HTERT RPE-1 (cell line): ENCODE measurements around the gene NRXN3.

Source experiments
- in situ Hi-C: fragments of 300-500 bp; cut with MboI; formaldehyde crosslinking; loops from 4 replicates; pipeline ENCODE4 v1.14.3; 2020; ENCODE audit warnings: low sequenced_read_pairs

Gene NRXN3

DNA sequence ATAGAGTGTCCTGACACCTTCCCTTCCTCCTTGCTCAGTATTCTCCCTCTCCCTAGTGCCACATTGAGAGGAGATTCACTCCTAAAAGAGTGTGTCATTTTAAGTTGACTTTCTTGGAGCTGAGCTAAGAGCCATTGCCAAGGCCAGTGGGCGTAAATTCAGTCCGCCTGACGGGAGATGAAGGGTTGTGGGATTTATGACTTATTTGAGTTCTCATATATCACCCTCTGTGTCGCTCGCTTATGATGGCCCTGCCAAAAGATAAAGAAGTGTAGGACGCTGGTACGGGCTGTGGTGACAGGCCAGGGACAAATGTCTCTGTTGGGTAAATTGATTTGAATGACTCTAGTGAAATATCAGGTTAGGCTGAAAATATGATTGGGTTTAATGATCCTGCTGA is 867.4 kb downstream of the NRXN3 start:
- in situ Hi-C loops = no loop called here

DNA sequence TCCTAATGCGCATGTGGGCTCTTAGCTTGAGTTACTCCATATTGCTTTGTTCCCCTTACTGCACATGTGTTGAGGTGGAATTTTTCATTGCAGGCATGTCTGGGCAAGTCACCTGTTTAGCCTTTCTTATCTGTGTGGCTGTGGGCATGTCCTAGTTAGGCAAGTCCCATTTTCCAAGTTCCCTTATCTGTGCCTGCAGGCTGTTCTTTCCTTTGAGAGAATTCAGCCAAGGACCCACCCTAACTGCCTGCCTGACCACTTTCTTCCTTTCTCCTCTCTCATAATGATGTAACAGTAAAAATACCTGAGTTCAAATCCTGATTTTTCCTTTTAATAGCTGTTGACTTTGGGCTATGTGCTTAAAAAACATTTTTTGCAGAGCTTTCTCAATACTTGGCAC is 870.6 kb downstream of the NRXN3 start:
- in situ Hi-C loops = no loop called here

DNA sequence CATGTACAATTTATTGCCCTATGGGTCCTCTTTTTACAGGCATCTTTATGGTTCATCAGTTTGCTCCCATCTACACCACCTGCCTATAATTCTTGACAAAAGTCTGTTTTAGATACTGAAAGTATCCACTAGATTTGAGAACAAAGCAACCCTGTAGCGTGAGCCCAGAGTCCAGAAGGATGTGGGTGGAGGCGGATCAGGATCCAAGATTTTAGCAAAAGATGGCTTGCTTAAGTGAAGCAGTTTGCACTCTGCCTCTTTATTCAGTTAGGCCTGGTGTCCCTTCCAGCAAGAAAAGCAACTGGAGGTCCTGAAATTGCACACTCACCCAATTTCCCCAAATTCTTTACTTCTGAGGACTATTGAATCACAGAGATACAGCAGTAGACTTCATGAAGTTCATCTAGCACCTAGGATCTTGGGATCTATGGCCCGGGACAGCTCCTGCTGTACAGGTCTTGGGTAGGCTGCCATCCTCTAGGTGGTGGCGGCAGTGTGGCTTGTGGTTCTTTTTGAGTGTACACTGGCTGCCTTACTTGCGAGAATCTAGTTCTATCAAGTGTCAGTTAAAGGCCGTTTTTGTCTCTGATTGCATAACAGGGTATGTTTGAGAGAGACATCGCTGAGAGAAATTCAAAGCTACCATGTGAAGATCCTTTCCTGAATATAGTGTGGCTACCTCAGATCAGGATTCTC is 873.2 kb downstream of the NRXN3 start:
- in situ Hi-C loops = no loop called here

DNA sequence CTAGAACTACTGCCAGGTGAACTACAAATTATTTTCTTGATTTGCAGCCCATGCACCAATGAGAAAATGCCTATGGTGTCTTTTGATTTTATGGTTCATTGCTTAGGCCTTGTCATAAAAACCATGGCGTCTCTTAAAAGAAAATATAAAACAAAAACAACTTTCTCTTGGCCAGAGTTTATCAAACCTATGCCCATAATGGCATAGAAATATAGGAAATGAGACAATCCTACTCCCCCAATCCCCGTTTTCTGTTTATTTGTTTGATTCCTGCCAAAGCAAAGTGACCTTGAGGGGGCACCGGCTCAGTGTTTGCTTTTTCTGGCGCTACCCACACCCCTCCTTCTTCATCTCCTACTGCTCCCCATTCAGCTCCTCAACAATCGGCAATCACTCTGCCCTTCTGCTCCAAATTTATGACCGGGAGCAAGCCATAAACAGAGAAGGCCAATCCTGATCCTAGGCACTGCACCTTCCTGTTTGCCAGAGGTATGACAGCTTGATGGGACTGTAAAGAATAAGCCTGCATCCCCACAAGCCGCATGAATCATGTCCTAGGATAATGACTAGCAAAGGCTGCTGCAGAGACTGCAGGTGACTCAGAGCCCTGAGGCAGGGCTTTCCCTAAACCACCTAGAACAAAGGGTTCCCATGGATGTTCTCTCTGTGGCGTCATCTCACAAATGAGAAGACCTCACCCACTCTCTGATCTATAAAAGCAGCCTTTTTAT is 874.9 kb downstream of the NRXN3 start:
- in situ Hi-C loops = no loop called here

DNA sequence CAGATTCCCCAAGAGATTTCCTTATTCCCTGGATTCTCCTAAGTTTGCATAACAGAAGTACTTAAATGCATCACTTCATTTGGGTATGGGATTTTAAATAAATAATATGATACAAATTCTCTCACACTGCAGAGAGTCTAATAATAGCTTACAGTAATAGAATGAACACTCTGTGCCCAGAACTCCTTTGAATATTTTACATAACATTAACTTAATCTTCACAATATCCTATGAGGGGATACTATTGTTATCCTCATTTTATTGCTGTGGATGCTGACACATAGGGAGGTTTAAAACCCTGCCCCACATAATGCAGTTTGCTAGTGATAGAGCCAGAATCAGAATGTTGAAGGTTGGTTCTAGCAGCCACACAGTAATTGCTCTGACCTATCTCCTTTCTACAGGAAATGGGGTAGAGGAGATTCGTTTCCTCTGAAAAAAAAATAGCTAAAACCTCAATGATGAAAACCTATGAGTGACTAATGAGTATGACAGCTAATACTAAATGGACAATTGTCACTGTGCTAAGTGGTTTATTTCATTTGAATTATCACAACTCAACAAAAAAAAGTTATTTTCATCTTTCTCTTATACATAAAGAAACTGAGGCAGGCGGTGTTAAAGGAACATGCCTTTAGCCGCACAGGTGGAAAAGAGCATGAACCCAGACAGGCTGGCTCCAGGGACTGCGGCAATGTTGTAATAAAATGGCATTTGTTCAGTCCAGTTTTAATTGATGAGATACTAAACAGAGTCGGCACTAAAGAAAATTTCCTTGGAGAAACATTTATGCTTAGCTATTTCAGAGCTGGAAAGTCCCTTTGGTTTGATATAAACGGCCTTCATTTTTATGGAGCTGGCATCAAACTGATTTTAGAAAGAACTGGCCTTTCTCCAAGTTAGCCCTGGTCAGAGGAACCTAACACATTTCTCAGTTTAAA is 880.9 kb downstream of the NRXN3 start:
- in situ Hi-C loops = no loop called here

DNA sequence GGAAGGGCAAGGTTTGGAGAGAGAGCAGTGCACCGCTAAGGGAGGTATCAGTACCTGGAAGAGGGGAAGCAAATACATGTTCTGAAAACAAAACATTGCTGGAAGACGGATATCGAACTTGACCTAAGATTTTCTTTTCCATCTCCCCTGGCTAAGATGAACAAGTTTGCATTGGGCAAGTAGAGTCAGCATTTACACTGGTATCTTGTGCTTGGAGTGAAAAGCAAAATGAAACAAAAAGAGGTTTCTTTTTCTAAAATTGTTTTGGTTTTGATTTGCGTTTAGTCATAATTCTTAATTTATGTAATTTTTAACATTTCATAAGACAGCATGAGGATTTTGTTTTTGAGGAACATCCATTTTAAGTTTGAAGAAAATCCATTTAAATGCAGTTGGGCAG is 881.6 kb downstream of the NRXN3 start:
- in situ Hi-C loops = no loop called here

DNA sequence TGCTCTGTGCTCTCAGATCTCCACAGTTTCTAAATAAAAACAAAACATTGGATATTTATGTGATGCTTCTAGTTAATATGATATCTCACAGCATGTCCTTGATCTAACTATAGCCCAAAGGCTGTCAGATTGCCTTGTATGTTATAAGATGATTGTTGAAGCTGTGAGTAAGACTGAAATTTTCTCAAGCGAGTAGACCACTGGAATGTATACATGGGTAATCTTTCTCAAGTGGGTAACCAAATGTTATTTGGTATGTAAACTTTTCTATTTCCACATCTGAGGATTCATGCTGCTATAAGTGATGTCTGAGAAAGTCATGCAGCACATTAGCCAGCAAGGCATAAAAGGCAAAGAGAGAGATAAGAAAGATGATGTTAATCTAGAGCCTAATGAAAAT is 886.7 kb downstream of the NRXN3 start:
- in situ Hi-C loops = no loop called here

DNA sequence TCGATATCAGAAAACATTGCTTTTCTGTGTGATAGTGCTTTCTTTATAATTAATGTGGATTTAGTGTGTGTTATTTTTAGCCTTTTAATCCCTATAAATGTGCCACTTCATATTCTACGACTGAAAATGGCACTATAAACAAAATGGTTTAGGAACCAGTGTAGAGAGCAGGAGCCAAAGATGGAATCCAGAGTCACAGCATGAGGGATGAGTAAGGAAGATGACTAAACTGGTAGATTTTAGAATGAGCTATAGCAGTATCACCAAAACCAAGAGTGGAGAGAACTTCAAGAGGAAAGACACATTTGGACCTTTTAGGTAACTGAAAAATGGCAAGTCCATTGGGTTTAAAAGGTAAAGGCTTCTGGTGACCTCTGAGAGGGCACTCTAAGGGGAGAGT is 887.2 kb downstream of the NRXN3 start:
- in situ Hi-C loops = no loop called here

DNA sequence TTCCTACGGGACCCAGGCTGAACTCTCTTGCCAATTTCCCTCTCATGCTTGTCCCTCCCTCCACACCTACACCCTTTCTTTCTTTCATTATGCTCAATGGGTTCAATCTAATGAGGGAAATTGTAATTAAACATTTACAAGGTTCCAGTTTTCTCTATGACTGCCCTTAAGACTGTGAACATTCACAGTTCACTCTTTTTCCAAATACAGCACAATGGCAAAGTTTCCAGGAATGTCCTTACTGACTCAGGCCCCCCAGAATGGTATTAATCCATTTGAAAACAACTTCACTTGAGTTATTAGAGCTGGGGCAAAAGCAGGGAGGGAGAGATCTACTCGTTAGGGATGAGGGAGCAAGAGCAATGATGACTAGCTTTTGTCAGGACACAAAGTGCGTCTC is 892.1 kb downstream of the NRXN3 start:
- in situ Hi-C loops = no loop called here

DNA sequence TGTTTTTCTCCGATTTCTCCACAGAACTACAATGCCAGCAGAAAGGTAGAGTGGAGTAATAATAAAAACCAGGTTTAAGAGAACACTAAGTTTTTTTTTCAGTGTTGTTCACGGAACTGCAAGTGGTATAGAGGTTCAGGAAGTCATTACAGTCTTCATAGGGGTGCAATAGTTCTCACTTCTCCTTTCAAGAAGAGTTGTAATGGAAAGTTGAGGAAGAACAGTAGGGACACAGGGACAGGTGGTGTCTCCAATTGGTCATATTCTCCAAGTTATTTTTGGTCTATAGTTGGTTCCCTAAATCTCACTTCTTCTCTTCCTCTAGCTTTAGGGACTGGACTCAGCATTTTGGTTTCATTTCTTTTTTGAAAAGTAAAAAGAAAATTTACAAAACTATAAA is 894.0 kb downstream of the NRXN3 start:
- in situ Hi-C loops = no loop called here

DNA sequence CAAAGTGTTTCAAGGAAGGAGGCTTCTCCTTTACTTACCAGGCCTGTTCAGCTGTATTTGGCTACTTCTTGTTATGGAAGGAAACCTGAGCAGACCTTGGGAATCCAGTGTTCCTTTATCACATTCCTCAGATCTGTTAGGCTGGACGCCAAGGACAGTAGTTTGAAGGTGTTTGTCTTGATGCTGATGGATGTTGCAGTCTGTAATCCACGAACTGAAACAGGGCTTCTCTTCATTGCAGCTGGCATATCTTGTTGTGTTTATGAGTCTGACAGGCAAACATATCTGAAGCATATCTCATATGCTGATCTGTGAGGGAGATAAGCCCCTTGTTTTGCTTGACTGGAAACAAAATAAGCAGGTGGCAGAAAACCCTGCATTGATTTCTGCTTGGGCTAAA is 904.3 kb downstream of the NRXN3 start:
- in situ Hi-C loops = no loop called here

DNA sequence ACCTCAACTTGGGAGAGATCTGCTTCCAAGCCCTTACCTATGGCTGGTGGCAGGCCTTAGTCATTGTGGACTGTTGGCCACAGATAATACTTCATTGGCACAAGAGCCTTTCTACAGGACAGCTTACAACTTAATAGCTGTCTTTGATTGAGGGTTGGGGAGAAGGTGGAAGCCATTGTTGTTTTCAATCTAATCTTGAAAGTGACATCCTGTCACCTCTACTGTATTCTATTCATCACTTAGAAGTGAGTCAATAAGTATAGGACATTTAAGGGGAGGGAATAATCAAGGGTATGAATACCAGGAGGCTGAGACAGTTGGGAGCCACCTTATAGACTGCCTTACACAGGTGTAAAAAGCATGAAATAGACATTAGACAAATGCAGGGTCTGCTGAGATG is 906.3 kb downstream of the NRXN3 start:
- in situ Hi-C loops = no loop called here

DNA sequence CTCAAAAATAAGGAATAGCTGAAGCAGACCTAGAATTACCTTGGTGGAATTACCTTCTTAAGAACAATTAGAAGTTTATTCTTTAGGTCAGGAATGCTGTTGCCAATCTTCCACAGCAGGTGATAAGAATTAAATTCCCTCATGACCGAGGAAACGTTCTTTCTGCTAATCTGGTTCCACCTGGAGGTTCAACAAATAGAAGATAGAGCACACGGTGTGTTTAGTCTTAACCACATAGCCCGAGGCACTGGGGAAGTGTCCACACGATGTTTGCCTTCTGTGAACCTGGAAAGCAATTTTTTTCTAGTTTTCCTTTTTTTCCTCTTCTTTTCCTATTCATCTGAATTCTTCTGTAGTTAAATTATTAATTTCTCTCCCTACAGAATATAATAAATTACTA is 906.9 kb downstream of the NRXN3 start:
- in situ Hi-C loops = no loop called here

DNA sequence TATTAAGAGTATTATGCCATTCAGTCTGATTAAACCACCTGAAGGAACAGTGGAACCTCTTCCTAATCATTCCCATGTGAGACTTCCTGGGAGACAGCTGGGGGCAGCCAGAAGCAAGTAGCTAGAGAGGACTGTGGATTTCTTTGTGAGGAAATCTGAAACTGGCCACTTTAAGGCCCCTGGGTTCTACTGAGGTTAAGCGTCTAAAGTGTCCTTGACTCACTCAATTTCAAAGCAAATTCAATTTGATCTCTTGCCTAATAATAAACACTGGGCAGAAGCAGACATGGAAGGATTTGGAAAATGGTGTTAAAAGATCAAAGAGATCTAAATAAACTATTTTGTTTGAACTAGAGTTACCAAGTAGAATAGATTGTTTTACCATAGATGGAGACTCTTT is 909.9 kb downstream of the NRXN3 start:
- in situ Hi-C loops = no loop called here

DNA sequence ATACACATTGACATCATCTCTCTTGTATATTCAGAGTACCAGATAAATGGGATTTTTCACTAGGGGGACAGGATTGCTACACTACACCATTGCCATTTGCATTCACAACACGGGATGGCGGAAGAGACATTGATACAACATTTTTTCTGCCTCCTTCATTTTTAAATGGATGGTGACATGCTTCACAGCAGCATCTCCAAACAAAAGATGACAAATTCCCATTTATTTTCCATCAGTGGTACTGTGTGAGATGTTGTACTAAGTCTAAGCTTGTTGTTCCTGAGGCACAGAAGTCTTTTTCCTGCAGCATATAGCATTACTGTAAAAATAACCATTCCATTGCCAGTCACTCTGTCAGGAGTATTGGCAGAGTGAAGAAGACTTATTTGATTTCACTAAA is 912.7 kb downstream of the NRXN3 start:
- in situ Hi-C loops = no loop called here

DNA sequence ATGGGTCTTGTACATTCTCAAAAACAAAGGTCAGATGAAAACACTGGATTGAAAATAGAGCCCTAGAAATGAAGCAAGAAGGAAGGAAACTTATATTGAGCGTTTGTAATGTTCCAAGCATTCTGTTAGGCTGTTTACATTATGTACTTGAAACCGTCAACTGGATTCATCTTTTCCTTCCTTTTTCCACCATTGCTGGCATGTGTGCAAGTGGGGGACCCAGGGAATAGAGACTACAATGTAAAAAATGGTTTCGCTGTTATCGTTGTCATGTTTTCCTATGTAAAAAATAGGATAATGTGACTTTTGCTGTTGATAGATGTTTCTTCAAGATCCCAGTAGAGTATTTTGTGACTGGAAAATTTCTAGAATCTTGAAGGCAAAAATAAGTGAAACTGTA is 913.2 kb downstream of the NRXN3 start:
- in situ Hi-C loops = no loop called here

DNA sequence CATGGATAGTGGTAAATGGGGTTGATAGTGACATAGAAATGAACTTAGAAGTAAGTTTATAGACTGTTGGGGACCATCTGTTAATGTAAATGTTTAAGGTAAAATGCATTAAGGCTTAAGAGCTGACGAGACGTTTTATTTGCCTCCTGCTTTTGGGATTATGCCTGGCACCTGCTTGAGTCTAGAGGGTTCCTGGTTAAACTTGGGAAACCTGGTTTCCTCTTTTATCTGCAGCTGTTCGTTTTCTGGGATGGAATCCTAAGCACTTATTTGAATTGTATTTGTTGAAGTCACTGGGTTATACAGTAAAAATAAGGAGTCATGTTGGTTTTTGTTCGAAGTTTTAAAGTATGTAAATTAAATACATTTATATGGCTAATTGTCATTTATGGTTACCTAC is 914.7 kb downstream of the NRXN3 start:
- in situ Hi-C loops = no loop called here

DNA sequence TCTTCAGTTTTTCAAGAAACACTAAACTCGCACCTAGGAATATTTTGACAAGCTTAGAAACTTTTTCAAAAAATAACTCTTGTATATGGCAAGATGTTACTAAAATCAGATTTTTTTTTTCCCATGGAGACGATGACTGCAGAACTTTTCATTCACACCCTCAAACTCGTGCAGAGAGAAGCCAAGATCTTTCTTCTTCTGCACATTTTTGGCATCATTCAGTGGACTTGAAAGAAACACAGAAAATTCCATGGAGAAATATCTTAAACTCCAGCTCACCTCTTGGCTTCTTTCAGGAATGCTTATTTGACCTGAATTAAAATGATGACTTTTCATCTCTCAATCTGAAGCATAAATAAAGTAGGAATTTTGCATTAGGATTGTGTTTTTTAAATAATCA is 919.4 kb downstream of the NRXN3 start:
- in situ Hi-C loops = no loop called here

DNA sequence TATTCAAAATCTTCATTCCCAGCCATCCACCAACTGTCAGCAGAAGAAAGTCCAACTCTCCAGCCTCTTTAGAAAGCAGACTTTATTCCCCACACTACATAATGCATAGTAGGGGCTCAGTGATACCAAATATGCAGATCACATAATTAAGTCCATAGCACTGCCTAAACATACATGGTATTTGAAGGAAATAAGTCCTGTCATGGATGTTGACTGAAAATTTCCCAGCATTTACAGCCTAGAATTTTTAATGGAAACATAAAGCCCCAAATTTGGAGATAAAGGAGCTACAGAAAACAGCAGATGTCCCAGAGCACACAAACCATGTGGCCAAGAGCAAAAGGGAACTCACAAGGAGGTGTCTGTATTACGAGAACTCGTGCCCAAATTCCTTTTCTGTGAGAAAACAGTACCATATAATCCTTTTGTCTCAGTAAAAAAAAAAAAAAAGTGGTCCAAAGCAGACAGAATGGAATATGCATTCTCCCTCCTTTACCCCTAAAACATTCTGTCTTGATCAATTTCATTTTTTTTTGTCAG is 920.5 kb downstream of the NRXN3 start:
- in situ Hi-C loops = no loop called here

DNA sequence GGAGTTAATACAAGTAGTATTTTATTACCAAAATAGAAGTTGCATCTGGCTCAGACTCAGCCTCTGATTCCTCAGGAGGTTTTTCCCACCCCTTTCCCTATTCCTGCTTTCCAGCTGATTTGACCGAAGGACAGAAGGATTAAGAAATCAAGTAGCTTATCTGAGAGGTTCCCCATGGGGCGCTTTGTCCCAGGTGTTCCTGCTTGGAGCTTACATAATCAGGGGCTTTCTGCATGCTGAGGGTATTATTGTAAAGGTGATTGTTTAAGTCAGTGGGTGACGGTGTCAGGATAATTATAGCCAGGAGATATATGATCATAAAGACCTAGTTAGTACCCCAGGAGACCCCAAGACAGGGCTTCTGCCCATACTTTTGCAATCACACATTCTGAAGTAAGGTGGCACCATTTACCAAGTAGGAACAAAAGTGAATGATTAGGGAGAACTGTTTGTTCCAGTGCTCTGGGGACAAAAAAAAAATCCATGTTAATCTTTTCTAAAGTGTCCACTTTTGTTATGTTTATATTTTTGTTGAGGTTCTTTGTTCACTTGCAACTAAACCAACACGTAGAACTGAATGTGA is 921.3 kb downstream of the NRXN3 start:
- in situ Hi-C loops = no loop called here

DNA sequence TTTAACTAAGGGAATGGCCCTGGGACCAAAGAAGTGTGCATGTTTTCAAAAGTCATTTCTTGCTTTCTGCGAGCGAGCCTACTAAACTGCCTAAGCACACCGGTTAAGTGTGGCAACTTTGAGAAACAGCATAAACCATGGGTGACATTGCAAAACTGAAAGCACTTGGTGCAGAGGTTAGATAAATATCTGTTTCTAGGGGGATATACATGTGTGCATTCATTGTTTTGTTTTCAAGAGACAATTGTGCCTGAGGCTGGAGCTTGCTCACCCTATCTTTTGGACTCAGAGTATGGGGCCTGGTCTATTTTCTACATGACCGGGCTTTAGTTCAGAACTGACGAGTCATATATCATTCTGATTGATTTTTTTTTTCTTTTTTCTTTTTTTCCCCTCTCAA is 923.4 kb downstream of the NRXN3 start:
- in situ Hi-C loops = no loop called here
